ENCODE results near the gene DDX59. TPM values are rescaled to one million over a fixed set of nuclear protein-coding genes. Genes with fewer than 3 reads are reported as not detected.
"Not testable (repeated sequence)": the region's sequence is repeated elsewhere in the genome, so short reads cannot be mapped to it uniquely, and the experiment has no call there.

Gene DDX59
- total RNA-seq, 3 donors from 2014 or later = 17.7 to 28.5 (median 26.2) TPM

- ATAC-seq = no peak
- Histone ChIP-seq H3K4me1 (ENCODE audit: low read depth) (no peaks in the 10 kb centered on the region), H3K36me3 (ENCODE audit: low read depth) (no peaks in the 10 kb centered on the region), H3K9me3 (no peaks in the 10 kb centered on the region), H3K4me3 (no peak overlapping the region)
- no peak for TF ChIP-seq CTCF (IDR thresholded peaks at IDR 0.05)
- DNase-seq = no peak
- intact Hi-C loops (cut with DNase I, micrococcal nuclease) = no loop called here
Measured at GRCh38 chr1:200636681-200637080, 33.0 kb downstream of the DDX59 start.

- no peaks in the 10 kb centered on the region for H3K36me3 ChIP-seq (ENCODE audit: low read depth)
- intact Hi-C loops (cut with DNase I, micrococcal nuclease) = no loop called here
- ATAC-seq (no peak), DNase-seq (no peak)
- H3K4me1 ChIP-seq (ENCODE audit: low read depth) = no peaks in the 10 kb centered on the region
- TF ChIP-seq CTCF (IDR thresholded peaks at IDR 0.05) = no peak
- no peaks in the 10 kb centered on the region for H3K9me3 ChIP-seq
- no peak overlapping the region for H3K4me3 ChIP-seq
Measured at GRCh38 chr1:200634261-200635122, 35.2 kb downstream of the DDX59 start.

- H3K9me3 ChIP-seq = no peaks in the 10 kb centered on the region
- TF ChIP-seq CTCF (IDR thresholded peaks at IDR 0.05) = no peak
- ATAC-seq (no peak), DNase-seq (no peak)
- H3K4me1 ChIP-seq (ENCODE audit: low read depth) = no peaks in the 10 kb centered on the region
- no peaks in the 10 kb centered on the region for H3K36me3 ChIP-seq (ENCODE audit: low read depth)
- intact Hi-C loops (cut with DNase I, micrococcal nuclease) = no loop called here
- H3K4me3 ChIP-seq = no peak overlapping the region
Measured at GRCh38 chr1:200631375-200631774, 38.3 kb downstream of the DDX59 start.

- H3K4me3 ChIP-seq; H3K4me1 ChIP-seq (ENCODE audit: low read depth); H3K9me3 ChIP-seq; intact Hi-C loops (cut with DNase I, micrococcal nuclease); ATAC-seq; H3K36me3 ChIP-seq (ENCODE audit: low read depth); DNase-seq: not testable (repeated sequence)
Measured at GRCh38 chr1:200630515-200630899, 39.2 kb downstream of the DDX59 start.

- H3K4me1 ChIP-seq (ENCODE audit: low read depth) = no peaks in the 10 kb centered on the region
- H3K9me3 ChIP-seq = no peaks in the 10 kb centered on the region
- no peaks in the 10 kb centered on the region for H3K36me3 ChIP-seq (ENCODE audit: low read depth)
- intact Hi-C loops (cut with DNase I, micrococcal nuclease) = loop anchor here in 1 of 2 donors (10.0 kb wide), 1 partner anchor 175 kb away; no protein-coding TSS in a partner anchor
- no peak for ATAC-seq
- DNase-seq = no peak
- no peak for TF ChIP-seq CTCF (IDR thresholded peaks at IDR 0.05)
- no peak overlapping the region for H3K4me3 ChIP-seq
Measured at GRCh38 chr1:200629876-200630514, 39.7 kb downstream of the DDX59 start.
